ENCODE data around the gene FLVCR1. TPM values are rescaled to one million over a fixed set of nuclear protein-coding genes. Genes with fewer than 3 reads are reported as not detected.

FLVCR1 gene
- total RNA-seq, 1 donor from 2014 or later: 20.5 TPM

DNA sequence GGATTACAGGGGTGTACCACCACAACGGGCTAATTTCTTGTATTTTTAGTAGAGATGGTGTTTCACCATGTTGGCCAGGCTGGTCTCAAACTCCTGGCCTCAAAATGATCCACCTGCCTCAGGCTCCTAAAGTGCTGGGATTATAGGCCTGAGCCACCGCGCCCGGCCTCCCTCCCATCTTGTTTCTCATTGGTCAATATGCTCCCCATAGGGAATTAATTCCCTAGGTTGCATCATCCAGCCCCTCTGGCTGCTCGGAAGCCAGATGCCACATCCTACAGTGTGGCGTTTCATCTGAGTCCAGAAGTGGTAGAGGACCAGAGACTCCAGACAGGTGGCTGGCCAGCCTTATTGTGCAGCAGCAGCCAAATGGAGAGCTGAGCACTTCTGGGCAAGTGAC lies 80.8 kb downstream of the FLVCR1 start:
- H3K4me3 Mint-ChIP-seq: no peak overlapping the region
- H3K9me3 Mint-ChIP-seq: peaks cover 7% of the 10 kb centered on the region
- no peaks in the 10 kb centered on the region for H3K4me1 Mint-ChIP-seq (ENCODE audit: unreplicated experiment)
- H3K27me3 Mint-ChIP-seq: no peaks in the 10 kb centered on the region
- DNase-seq (ENCODE audit: extremely low spot score, unreplicated experiment): no peak
- H3K36me3 Mint-ChIP-seq: no peaks in the 10 kb centered on the region
- TF ChIP-seq, protein P1, sequence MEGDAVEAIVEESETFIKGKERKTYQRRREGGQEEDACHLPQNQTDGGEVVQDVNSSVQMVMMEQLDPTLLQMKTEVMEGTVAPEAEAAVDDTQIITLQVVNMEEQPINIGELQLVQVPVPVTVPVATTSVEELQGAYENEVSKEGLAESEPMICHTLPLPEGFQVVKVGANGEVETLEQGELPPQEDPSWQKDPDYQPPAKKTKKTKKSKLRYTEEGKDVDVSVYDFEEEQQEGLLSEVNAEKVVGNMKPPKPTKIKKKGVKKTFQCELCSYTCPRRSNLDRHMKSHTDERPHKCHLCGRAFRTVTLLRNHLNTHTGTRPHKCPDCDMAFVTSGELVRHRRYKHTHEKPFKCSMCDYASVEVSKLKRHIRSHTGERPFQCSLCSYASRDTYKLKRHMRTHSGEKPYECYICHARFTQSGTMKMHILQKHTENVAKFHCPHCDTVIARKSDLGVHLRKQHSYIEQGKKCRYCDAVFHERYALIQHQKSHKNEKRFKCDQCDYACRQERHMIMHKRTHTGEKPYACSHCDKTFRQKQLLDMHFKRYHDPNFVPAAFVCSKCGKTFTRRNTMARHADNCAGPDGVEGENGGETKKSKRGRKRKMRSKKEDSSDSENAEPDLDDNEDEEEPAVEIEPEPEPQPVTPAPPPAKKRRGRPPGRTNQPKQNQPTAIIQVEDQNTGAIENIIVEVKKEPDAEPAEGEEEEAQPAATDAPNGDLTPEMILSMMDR (conservative IDR thresholded peaks at IDR 0.05): no peak
- no peak overlapping the region for H3K27ac Mint-ChIP-seq

DNA sequence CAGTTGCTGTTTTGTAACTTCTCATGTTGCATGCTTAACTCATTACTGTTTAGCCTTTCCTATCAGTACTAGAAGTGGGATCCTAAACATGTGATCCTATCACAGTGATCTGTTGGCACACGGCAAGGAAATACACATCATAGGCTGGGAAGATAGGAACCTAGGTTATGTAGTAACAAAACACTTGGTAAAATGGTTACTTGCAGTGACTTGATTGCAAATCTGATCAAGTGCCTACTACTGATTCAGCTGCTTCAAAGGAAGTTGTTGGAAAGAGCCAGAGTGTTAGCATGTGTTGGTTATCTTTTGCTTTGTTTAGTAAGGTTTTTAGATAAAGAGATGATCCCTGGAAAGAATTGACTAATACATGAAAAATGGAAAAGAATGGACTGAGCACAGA lies 83.4 kb downstream of the FLVCR1 start:
- TF ChIP-seq, protein P1 (conservative IDR thresholded peaks at IDR 0.05): no peak
- no peak for DNase-seq (ENCODE audit: extremely low spot score, unreplicated experiment)
- Mint-ChIP-seq H3K9me3 (peaks cover 7% of the 10 kb centered on the region), H3K4me1 (ENCODE audit: unreplicated experiment) (peaks cover 6% of the 10 kb centered on the region), H3K27me3 (no peaks in the 10 kb centered on the region), H3K4me3 (no peak overlapping the region), H3K27ac (no peak overlapping the region), H3K36me3 (no peaks in the 10 kb centered on the region)

DNA sequence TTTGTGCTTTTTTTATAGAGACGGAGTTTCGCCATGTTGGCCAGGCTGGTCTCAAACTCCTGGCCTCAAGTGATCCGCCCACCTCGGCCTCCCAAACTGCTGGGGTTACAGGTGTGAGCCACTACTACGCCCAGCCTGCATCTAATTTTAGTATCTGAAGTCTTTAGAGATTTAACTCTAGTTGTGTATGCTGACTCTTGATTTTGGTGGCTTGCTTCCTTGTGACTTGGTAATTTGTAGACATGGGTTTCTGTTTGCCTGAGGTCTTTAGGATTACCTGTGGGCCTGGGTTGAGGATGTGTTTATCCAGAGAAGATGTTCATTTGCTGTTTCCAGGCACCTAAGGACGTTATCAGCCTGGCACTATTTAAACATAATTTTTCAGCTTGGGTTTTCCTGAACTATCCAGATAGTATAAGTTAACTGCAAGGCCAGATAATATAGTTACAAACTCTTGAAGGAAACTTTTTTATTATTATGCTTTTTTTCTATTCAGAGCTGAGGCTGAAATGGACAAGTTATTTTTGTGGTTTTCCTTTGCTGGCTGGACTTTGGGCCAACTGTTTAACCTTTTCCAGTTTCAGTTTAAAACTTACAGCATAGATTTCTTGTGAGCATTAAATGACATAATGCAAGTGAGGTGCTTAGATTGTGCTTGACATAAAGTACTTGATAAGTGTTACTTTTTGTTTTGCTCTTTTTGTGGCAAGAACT lies 84.8 kb downstream of the FLVCR1 start:
- H3K4me1 Mint-ChIP-seq (ENCODE audit: unreplicated experiment): peaks cover 6% of the 10 kb centered on the region
- H3K27ac Mint-ChIP-seq: no peak overlapping the region
- TF ChIP-seq, protein P1 (conservative IDR thresholded peaks at IDR 0.05): no peak
- H3K27me3 Mint-ChIP-seq: no peaks in the 10 kb centered on the region
- peaks cover 7% of the 10 kb centered on the region for H3K9me3 Mint-ChIP-seq
- no peak for DNase-seq (ENCODE audit: extremely low spot score, unreplicated experiment)
- H3K4me3 Mint-ChIP-seq: no peak overlapping the region
- H3K36me3 Mint-ChIP-seq: no peaks in the 10 kb centered on the region

DNA sequence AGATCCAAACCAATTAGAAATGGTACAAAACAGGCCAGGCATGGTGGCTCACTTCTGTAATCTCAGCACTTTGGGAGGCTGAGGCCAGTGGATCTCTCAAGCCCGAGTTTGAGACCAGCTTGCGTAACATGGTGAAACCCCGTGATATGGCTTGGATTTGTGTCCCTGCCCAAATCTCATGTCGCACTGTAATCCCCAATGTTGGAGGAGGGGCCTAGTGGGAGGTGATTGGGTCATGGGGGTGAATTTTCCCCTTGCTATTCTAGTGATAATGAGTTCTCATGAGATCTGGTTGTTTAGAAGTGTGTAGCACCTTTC lies 85.3 kb downstream of the FLVCR1 start:
- TF ChIP-seq, protein P1 (conservative IDR thresholded peaks at IDR 0.05): no peak
- peaks cover 6% of the 10 kb centered on the region for H3K4me1 Mint-ChIP-seq (ENCODE audit: unreplicated experiment)
- no peaks in the 10 kb centered on the region for H3K36me3 Mint-ChIP-seq
- DNase-seq (ENCODE audit: extremely low spot score, unreplicated experiment): no peak
- no peaks in the 10 kb centered on the region for H3K27me3 Mint-ChIP-seq
- H3K4me3 Mint-ChIP-seq: no peak overlapping the region
- peaks cover 7% of the 10 kb centered on the region for H3K9me3 Mint-ChIP-seq
- no peak overlapping the region for H3K27ac Mint-ChIP-seq

DNA sequence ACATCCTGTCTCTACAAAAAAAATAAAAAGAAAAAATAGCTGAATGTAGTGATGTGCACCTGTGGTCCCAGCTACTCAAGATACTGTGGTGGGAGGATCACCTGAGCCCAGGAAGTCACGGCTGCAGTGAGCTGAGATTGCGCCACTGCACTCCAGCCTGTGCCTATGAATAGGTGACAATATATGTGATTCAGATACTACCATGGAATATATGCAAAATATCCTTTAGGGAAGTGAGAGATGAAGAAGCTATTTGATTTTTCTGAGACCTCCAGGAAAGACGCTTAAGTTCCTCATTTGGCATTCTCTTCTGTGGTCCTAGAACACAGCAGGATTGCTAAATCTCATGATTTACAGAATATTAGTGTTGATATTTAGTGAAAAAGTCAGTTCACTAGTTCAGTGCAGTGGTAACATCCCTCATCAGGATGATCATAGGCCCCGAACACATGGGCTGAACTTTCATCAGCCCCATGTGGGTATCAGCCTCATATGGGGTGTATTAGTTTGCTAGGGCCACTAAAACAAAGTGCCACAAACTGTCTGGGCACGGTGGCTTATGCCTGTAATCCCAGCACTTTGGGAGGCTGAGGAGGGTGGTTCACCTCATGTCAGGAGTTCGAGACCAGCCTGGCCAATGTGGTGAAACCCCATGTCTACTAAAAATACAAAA lies 86.3 kb downstream of the FLVCR1 start:
- no peak for DNase-seq (ENCODE audit: extremely low spot score, unreplicated experiment)

More for the DNA sequence above, 86.3 kb downstream of the FLVCR1 start:
- Mint-ChIP-seq H3K27ac (no peak overlapping the region), H3K27me3 (peaks cover 3% of the 10 kb centered on the region), H3K4me3 (no peak overlapping the region), H3K4me1 (ENCODE audit: unreplicated experiment) (peaks cover 6% of the 10 kb centered on the region), H3K36me3 (no peaks in the 10 kb centered on the region), H3K9me3 (peaks cover 7% of the 10 kb centered on the region)
- TF ChIP-seq, protein P1 (conservative IDR thresholded peaks at IDR 0.05): no peak

All from type B pancreatic cell (in vitro differentiated cells).